ENCODE results near the gene OSBP2.

The OSBP2 gene

GRCh38 chr22:30880181-30880601 lies 185.5 kb downstream of the OSBP2 start:
- Histone ChIP-seq H3K27me3 (no peaks in the 10 kb centered on the region), H3K4me3 (no peak overlapping the region), H3K36me3 (no peaks in the 10 kb centered on the region), H3K4me1 (no peaks in the 10 kb centered on the region), H3K9me3 (no peaks in the 10 kb centered on the region), H3K27ac (no peak overlapping the region)
- DNase-seq: no peak
- intact Hi-C loops (cut with DNase I; ENCODE audit: low total_unique reads): no loop called here
- no peak for TF ChIP-seq CTCF (IDR thresholded peaks at IDR 0.05)

DNA sequence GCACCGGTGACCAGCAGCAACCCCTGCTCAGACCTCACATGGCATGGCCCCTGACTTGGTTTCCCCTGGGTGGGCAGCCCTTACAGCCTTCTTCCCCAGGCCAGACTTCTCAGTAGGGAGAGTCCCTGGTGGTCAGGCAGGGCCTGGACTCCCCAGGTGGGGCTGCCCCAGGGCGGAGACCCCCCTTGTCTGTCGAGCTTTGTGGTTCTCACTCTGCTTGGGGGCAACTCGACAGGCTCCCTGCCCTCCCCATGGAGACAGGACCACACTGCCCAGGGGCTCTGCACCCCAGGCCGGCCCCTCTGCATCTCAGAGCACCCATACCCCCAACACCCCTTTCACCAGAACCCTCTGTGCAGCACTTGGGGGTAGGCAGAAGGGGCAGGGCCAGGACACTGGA lies 186.2 kb downstream of the OSBP2 start:
- no peak overlapping the region for H3K27ac ChIP-seq
- no peak for DNase-seq
- intact Hi-C loops (cut with DNase I; ENCODE audit: low total_unique reads): no loop called here

DNA sequence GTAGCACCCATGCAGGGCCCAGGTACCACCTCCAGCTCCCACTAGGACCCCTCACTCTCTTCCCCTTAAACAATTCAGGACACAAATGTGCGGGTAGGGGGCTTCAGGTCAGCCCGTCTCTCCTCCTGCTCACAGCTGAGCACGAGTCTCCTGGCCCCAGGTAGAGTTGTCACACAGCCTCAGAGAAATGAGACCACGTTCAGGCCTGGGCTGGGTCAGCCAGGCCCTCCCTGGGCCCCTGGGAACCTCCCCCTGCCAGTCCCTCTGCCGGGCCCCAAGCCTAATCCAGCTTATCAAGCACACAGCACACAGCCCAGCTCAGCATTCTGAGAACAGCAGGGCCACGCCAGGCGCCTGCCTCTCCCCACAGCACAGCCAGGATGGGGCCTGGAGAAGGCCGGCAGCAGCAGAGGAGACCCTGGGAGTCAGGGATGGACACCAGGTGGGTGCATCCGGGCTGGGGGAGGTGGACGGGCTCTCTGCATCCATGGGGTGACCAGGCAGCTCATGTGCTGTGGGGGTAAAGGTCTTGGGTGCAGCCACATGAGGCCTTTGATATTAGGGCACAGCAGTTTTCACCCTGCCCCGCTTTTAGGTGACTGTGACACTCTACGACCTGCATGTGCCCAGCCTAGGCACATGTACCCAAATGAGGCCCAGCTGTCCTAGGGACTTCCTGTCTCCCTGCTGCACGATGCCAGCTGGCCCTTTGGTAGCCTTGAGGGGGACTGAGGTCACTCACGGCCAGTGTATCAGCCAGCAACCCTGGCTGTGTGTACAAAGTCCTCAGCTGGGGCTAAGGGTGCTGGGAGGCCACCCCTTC lies 186.9 kb downstream of the OSBP2 start:
- no peaks in the 10 kb centered on the region for H3K4me1 ChIP-seq
- intact Hi-C loops (cut with DNase I; ENCODE audit: low total_unique reads): no loop called here
- H3K36me3 ChIP-seq: no peaks in the 10 kb centered on the region
- H3K27me3 ChIP-seq: no peaks in the 10 kb centered on the region
- DNase-seq: no peak
- no peak overlapping the region for H3K4me3 ChIP-seq
- TF ChIP-seq CTCF (IDR thresholded peaks at IDR 0.05): no peak
- no peak overlapping the region for H3K27ac ChIP-seq
- H3K9me3 ChIP-seq: no peaks in the 10 kb centered on the region

More for the DNA sequence above, 186.2 kb downstream of the OSBP2 start:
- Histone ChIP-seq H3K36me3 (no peaks in the 10 kb centered on the region), H3K4me3 (no peak overlapping the region), H3K9me3 (no peaks in the 10 kb centered on the region), H3K4me1 (no peaks in the 10 kb centered on the region), H3K27me3 (no peaks in the 10 kb centered on the region)
- no peak for TF ChIP-seq CTCF (IDR thresholded peaks at IDR 0.05)

DNA sequence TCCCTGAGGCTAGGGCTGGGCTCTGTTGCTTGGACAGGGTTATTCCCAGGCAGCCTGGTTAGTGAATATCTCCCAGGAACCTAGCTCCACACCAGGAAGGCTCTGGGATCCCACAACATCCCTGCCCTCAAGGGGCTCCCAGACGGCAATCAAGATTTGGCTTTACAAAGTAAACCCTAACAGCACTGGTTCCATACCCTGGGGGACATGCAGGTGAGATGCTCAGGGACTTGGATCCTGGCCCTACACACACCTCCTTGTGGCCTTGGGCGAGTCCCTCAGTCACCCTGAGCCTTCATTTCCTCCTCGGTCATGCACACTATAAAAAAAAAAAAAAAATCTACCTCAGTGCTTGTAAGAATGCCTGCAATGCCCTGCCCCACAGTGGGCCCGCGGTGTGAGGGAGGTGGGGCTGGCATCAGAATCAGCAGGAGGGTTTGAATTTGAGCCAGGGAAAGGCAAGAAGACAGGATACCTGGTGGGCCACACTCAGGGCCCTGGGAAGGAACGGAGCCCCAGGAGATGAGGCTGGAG lies 187.6 kb downstream of the OSBP2 start:
- Histone ChIP-seq H3K27ac (no peak overlapping the region), H3K36me3 (peaks cover 0 to 1% (median 0%) of the 10 kb centered on the region in 3 donors), H3K4me3 (no peak overlapping the region), H3K9me3 (no peaks in the 10 kb centered on the region), H3K27me3 (no peaks in the 10 kb centered on the region), H3K4me1 (no peaks in the 10 kb centered on the region)
- no peak for DNase-seq
- no peak for TF ChIP-seq CTCF (IDR thresholded peaks at IDR 0.05)
- intact Hi-C loops (cut with DNase I; ENCODE audit: low total_unique reads): no loop called here

GRCh38 chr22:30882974-30883533 lies 188.4 kb downstream of the OSBP2 start:
- DNase-seq: no peak
- intact Hi-C loops (cut with DNase I; ENCODE audit: low total_unique reads): no loop called here
- no peak overlapping the region for H3K27ac ChIP-seq

More at GRCh38 chr22:30882974-30883533, 188.4 kb downstream of the OSBP2 start:
- peaks cover 0 to 5% (median 0%) of the 10 kb centered on the region in 3 donors for H3K36me3 ChIP-seq
- H3K4me3 ChIP-seq: no peak overlapping the region
- H3K27me3 ChIP-seq: no peaks in the 10 kb centered on the region
- no peaks in the 10 kb centered on the region for H3K4me1 ChIP-seq
- no peak for TF ChIP-seq CTCF (IDR thresholded peaks at IDR 0.05)
- H3K9me3 ChIP-seq: no peaks in the 10 kb centered on the region
